Measurements from ENCODE around the gene RANBP2. TPM values are rescaled to one million over a fixed set of nuclear protein-coding genes. Genes with fewer than 3 reads are reported as not detected.
"Not testable (repeated sequence)": the region's sequence is repeated elsewhere in the genome, so short reads cannot be mapped to it uniquely, and the experiment has no call there.

Gene RANBP2
- polyA plus RNA-seq, 4 donors: 45.4 to 78.2 (median 64.3) TPM

- not testable (repeated sequence) for DNase-seq (ENCODE audit: low read depth in 4 of 4, low spot score in 3 of 4)
These were observed 48.6 kb downstream of the RANBP2 start for GRCh38 chr2:108767859-108768258.

DNA sequence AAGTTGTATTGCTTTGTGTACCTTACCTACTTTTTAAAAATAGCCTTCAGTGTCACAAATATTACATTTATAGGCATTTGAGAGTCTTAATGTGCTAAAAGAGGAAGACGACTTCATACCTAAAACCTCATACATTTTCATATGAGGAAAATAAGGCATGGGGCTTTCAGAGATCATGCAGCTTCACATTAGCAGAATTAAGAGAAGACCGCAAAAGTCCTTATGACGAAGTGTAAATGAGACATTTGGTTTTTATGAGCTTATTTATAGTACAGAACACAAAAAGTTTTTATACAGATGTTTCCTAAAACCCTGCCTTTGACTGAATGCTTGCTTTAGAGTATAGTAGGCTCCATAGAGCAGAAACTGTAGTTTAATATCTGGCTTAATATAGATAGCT, 57.2 kb downstream of the RANBP2 start:
- no peak for DNase-seq (ENCODE audit: low read depth in 4 of 4, low spot score in 3 of 4)

- no peak for DNase-seq (ENCODE audit: low read depth in 4 of 4, low spot score in 3 of 4)
These were observed 59.6 kb downstream of the RANBP2 start for GRCh38 chr2:108778857-108779256.

- DNase-seq (ENCODE audit: low read depth in 4 of 4, low spot score in 3 of 4): no peak
These were observed 66.7 kb downstream of the RANBP2 start for GRCh38 chr2:108786008-108786353.

DNA sequence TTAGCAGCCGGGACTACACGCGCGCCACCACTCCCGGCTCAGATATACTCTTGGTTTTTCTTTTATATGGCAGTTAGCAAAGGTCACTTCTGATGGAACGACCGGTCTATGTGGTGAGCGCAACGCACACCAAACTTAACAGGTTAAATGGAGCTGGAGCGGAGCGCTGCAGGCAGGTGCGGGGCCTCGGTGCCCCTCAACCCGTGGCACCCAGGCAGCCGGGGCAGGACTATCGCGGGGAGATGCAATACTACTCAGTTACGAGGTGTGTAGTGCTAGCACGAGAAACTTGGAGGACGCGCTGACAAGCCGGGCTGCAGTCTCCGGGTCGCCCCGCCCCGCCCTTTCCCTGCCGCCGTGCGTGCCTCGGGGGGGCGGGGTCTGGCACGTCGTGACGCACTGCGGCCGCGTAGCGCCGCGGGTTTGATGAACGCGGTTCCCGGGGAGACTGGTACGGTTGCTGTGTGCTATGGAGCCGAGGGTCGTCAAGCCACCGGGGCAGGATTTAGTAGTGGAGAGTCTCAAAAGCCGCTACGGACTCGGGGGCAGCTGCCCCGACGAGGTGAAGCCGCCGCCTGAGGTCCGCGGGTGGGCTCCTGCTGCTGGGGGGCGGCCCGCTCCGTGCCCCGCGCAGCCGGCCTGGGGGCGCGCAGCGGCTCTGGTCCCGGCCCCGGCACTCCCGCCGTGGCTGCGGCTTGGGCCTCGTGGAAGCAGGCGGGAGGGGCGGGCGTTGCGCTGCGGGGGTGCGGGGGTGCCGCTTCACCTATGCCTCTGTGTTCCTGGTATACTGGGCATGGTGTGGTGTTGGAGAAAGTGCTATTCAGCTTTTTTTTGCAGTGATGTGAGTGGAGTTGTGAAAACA, 67.3 kb downstream of the RANBP2 start, which contains the start of gene CCDC138:
Gene CCDC138, plus strand, starts transcription at position 418 of the 862 bp plus-strand sequence. Its CDS starts 52 bp downstream, at position 470.
- peak; percentile 64 to 83 (median 72) for DNase-seq (ENCODE audit: low read depth in 4 of 4, low spot score in 3 of 4)

- peak in 1 of 4 donors; percentile 8 for DNase-seq (ENCODE audit: low read depth in 4 of 4, low spot score in 3 of 4)
These were observed 67.9 kb downstream of the RANBP2 start for GRCh38 chr2:108787216-108787541.

DNA sequence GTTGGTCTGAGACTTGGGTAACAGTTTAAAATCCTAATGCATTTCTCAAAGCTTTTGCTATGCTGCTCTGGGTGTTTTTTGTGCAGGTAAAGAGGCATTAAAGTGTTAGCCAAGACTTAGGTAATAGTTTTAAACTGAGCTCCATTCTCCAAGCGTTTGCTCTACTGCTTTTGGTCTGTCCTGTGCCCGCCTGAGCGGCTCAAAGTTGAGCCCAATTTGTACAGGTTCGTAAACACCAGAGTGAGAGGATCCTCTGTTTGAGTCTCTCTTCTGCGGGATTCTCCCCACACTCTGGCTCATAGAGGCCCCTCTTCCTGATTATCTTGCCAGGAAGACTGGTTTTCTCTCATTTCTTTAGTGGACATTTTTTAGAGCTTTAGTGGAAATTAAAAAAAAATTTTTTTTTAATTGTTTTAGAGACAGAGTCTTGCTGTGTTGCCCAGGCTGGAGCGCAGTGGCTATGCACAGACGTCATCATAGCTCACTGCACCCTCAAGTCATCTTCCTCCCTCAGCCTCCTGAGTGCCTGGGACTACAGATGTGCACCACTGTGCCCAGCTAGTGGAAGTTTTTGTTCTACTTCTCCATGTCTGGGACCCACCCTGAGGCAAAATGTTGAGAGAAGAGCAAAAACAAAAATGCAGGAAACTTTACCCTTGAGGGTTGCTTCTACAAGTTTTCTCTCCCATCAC, 83.9 kb downstream of the RANBP2 start:
- DNase-seq (ENCODE audit: low read depth in 4 of 4, low spot score in 3 of 4): no peak

- no peak for DNase-seq (ENCODE audit: low read depth in 4 of 4, low spot score in 3 of 4)
These were observed 85.8 kb downstream of the RANBP2 start for GRCh38 chr2:108805032-108805431.

- no peak for DNase-seq (ENCODE audit: low read depth in 4 of 4, low spot score in 3 of 4)
These were observed 86.5 kb downstream of the RANBP2 start for GRCh38 chr2:108805782-108806181.

DNA sequence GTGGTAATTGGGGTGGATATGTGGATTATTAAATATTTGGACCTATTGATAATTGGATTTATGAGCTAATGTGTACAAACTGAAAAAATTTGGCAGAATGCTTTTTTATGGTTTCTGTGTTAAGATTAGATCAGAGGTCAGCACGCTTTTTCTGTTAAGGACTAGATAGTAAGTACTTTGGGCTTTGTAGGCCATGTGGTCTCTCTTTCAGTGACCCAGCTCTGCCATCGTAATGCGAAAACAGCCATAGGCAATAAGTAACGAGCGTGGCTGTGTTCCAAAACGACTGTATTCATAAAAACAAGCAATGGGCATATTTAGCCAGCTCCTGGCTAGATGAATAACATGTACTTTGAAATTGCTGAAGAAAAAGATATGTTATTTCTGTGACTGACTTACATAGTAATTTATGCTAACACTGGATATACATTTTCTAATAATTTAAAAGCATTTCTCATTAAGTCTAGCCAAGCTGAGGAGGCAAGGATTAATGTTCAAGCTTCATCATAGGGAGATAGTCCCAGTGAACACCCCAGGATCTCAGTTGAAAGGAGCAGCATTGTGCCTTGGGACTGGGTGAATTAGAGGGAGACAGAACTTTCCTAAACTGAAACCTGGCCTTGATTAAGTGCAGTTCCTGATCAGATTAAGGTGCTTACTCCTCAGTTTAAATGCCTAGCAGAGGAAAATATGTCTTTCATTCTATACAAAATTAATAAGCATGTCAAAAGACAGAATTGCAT, 87.3 kb downstream of the RANBP2 start:
- DNase-seq (ENCODE audit: low read depth in 4 of 4, low spot score in 3 of 4): no peak

DNA sequence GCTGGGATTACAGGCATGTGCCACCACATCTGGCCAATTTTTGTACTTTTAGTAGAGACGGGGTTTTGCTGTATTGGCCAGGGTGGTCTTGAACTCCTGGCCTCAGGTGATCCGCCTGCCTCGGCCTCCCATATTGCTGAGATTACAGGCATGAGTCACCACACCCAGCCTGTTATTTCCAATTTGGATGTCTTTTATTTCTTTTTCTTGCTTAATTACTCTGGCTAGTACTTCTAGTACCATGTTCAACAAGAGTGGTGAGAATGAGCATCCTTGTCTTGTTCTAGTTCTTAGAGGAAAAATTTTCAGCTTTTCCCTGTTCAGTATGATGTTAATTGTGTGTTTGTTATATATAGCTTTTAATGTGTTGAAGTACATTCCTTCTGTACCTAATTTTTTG, 90.7 kb downstream of the RANBP2 start:
- DNase-seq (ENCODE audit: low read depth in 4 of 4, low spot score in 3 of 4): no peak

DNA sequence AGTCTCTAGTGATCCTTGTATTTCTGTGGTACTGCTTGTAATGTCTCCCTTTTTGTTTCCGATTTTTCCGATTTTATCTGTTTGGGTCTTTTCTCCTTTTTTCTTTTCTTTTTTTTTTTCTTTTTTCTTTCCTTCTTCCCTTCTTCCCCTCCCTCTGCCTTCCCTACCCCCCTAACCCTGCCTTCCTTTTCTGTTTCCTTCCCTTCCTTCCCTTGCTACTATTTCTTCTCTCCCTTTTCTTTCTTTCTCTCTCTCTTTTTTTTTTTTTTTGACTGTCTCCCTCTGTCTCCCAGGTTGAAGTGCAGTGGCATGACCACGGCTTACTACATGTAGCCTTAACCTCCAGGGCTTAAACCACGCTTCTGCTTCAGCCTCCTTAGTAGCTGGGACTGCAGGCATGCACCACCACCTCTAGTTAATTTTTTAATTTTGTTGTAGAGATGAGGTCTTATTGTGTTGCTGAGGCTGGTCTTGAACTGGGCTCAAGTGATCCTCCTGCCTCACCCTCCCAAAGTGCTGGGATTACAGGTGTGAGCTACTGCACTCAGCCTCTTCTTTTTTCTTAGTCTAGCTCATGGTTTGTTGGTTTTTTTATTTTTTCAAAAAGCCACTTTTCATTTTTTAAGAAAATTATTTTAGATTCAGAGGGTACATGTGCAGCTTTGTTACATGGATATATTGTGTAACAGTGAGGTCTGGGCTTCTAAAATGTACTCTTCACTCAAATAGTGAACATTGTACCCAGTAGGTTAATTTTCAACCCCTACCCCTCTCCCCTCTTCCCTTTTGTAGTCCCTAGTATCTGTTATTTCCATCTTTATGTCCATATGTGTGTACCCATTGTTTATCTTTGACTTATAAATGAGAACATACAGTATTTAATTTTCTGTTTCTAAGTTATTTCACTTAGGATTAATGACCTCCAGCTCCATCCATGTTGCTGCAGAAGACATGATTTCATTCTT, 92.0 kb downstream of the RANBP2 start:
- no peak for DNase-seq (ENCODE audit: low read depth in 4 of 4, low spot score in 3 of 4)

DNA sequence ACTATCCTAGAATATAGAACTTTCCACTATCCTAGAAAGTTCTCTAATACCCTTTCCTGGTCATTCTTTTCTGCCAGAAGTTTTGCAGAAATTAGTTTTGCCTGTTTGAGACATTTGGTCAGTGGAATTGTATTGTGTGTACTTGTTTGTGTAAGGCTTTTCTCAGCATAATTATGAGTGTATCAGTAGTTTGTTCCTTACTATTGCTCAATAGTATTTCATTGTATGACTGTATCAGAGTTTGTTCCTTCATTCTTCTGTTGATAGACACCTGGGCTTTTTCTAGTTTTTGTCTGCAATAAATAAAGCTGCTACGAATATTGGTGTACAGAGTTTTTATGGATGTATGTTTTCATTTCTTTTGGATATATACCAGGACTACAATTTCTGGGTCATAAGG, 94.5 kb downstream of the RANBP2 start:
- DNase-seq (ENCODE audit: low read depth in 4 of 4, low spot score in 3 of 4): no peak

DNA sequence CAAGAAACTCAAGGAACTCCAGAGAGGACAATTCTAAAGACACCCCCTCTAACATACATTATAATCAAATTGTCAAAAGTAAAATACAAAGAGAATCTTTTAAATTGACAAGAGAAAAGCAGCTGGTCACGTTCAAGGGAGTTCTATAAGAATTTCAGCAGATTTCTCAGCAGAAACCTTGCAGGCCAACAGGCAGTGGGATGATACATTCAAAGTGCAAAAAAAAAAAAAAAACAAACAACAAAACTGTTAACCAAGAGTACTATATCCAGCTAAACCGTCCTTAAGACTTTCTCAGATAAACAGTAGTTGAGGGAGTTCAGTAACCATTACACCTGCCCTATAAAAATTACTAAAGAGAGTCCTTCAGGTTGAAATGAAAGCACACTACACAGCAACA, 101.2 kb downstream of the RANBP2 start:
- DNase-seq (ENCODE audit: low read depth in 4 of 4, low spot score in 3 of 4): no peak

DNA sequence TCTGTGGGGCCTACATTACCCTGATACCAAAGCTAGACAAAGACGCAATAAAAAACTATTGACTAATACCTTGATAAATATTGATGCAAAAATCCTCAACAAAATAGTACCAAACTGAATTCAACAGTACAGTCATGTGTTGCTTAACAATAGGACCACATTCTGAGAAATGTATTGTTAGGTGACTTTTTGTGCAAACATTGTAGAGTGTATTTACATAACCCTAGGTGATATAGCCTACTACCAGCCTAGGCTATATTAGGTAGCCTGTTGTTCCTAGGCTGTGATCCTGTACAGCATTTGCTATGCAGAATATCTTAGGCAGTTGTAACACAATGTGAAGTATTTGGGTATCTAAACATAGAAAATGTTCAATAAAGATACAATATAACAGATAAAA, 104.0 kb downstream of the RANBP2 start:
- no peak for DNase-seq (ENCODE audit: low read depth in 4 of 4, low spot score in 3 of 4)

DNA sequence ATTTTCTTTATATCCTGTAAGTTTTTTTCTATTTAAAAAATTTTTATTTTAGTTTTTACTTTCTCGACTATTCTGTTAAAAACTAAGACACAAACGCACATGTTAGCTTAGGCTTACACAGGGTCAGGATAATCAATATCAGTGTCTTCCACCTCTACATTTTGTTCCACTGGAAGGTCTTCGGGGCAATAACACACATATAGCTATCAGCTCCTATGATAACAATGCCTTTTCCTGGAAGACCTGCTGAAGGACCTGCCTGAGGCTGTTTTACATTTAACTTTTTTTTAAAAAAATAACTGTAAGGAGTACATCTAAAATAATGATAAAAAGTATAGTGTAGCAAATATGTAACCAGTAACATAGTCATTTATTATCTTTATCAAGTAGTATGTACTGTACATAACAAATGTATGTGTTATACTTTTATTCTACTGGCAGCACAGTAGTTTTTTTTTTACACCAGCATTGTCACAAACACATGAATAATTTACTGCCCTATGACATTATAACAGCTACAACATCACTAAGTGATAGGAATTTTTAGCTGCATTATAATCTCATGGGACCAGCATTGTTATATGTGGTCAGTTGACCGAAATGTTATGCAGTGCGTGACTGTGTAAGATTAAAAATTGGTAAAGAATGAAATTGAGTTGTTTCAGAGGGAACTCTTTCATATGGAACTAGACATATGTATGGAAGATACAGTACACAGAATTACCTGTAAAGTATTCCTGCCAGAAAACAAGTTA, 105.2 kb downstream of the RANBP2 start:
- DNase-seq (ENCODE audit: low read depth in 4 of 4, low spot score in 3 of 4): no peak

- no peak for DNase-seq (ENCODE audit: low read depth in 4 of 4, low spot score in 3 of 4)
These were observed 106.0 kb downstream of the RANBP2 start for GRCh38 chr2:108825254-108825653.

- no peak for DNase-seq (ENCODE audit: low read depth in 4 of 4, low spot score in 3 of 4)
These were observed 106.5 kb downstream of the RANBP2 start for GRCh38 chr2:108825736-108826135.

DNA sequence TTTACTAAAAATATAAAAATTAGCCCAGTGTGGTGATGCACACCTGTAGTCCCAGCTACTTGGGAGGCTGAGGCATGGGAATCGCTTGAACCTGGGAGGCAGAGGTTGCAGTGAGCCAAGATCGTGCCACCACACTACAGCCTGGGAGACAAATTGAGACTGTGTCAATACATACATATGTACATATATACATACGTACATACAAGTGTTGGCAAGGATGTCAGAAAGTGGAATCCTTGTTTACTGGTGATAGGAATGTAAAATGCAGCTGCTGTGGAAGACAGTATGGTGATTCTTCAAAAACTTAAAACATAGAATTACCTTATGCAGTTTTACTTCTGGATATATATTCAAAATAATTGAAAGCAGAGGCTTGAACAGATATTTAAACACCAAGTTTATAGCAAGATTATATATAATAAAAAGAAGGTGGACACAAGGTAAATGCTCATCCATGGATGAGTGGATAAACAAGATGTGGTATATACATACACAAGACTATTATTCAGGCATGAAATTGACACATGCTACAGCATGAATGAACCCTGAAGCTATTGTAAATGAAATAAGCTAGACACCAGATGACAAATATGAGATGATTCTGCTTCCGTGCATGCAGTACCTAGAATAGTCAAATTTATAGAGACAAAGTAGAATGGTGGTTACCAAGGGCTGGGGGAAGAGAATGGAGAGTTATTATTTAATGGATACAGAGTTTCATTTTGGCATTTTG, 110.5 kb downstream of the RANBP2 start:
- DNase-seq (ENCODE audit: low read depth in 4 of 4, low spot score in 3 of 4): no peak
